Retinal pigment epithelial cell (primary cell): ENCODE measurements around the gene CHST1.

Experiments used
- DNase-seq: peaks from one replicate; pipeline ENCODE4 v3.0.0-alpha.2; 2010; ENCODE audit warnings: low read depth
- H3K4me3 ChIP-seq: 2 replicates; pipeline ENCODE4 v1.5.1; 2011; ENCODE audit warnings: mild to moderate bottlenecking, low read length, control low read depth, moderate library complexity
- CTCF ChIP-seq: conservative IDR thresholded peaks from 2 replicates; pipeline ENCODE4 v1.5.1; 2011; ENCODE audit warnings: low read depth, low read length, control low read depth, inconsistent platforms

CHST1 gene

GRCh38 chr11:45675646-45676045 is 10.2 kb upstream of the CHST1 start:
- DNase-seq = no peak
- no peak for TF ChIP-seq CTCF
- H3K4me3 ChIP-seq = no peak overlapping the region

GRCh38 chr11:45674481-45675190 is 9.2 kb upstream of the CHST1 start:
- DNase-seq = no peak
- H3K4me3 ChIP-seq = no peak overlapping the region
- TF ChIP-seq CTCF = no peak

GRCh38 chr11:45673441-45673840 is 8.0 kb upstream of the CHST1 start:
- no peak overlapping the region for H3K4me3 ChIP-seq
- no peak for TF ChIP-seq CTCF
- no peak for DNase-seq

- no peak for TF ChIP-seq CTCF
- no peak for DNase-seq
- H3K4me3 ChIP-seq = no peak overlapping the region
Measured at GRCh38 chr11:45672593-45672992, 7.2 kb upstream of the CHST1 start.

- no peak for TF ChIP-seq CTCF
- H3K4me3 ChIP-seq = no peak overlapping the region
- DNase-seq = no peak
Measured at GRCh38 chr11:45671246-45672171, 6.1 kb upstream of the CHST1 start.

GRCh38 chr11:45670386-45671135 is 5.1 kb upstream of the CHST1 start:
- no peak overlapping the region for H3K4me3 ChIP-seq
- DNase-seq = no peak
- TF ChIP-seq CTCF = no peak
